K562 (cell line): ENCODE measurements around the gene MCC. TPM values are rescaled to one million over a fixed set of nuclear protein-coding genes. Genes with fewer than 3 reads are reported as not detected.

Experiments used
- EZH2 ChIP-seq: IDR thresholded peaks from 2 replicates; pipeline ENCODE4 v1.6.1; 2012; ENCODE audit warnings: low read depth, mild to moderate bottlenecking, inconsistent platforms, low read length, borderline replicate concordance
- NCOR1 ChIP-seq: fragments of 450-650 bp; IDR thresholded peaks from 2 replicates; pipeline ENCODE4 v1.6.1; 2016; ENCODE audit warnings: mild to moderate bottlenecking, moderate library complexity
- NEUROD1 ChIP-seq: fragments of 150-350 bp; IDR thresholded peaks from 2 replicates; pipeline ENCODE4 v1.6.1; 2014; ENCODE audit warnings: borderline replicate concordance, low read length, low read depth; ENCODE audit not compliant: partially characterized antibody
- NR1H2 ChIP-seq: sonication (generic); formaldehyde crosslinking; IDR thresholded peaks from 2 replicates; pipeline ENCODE4 v1.4.0; 2020; ENCODE audit warnings: mild to moderate bottlenecking, missing genetic modification reagents
- SMC3 ChIP-seq: conservative IDR thresholded peaks from 2 replicates; pipeline ENCODE4 v1.6.1; 2011; ENCODE audit warnings: low read depth, low read length, improper control_type of control experiment; ENCODE audit not compliant: insufficient read depth
- TAF9B ChIP-seq: fragments of 450-650 bp; IDR thresholded peaks from 2 replicates; pipeline ENCODE4 v1.6.1; 2018; ENCODE audit warnings: mild to moderate bottlenecking; ENCODE audit not compliant: partially characterized antibody
- ZFPM2 ChIP-seq: fragments of 250-450 bp; sonication (Bioruptor Pico); IDR thresholded peaks from 2 replicates; pipeline ENCODE4 v1.5.1; 2022; ENCODE audit warnings: mild to moderate bottlenecking
- ZNF143 ChIP-seq: sonication (generic); formaldehyde crosslinking; IDR thresholded peaks from 2 replicates; pipeline ENCODE4 v1.9.0; 2022; ENCODE audit warnings: mild to moderate bottlenecking, missing genetic modification reagents
- ZNF311 ChIP-seq: fragments of 250-450 bp; sonication (Bioruptor Pico); IDR thresholded peaks from 2 replicates; pipeline ENCODE4 v1.4.0; 2020; ENCODE audit warnings: mild to moderate bottlenecking, moderate library complexity
- polyA plus RNA-seq, 8 experiments: library from polyadenylated mRNA; depleted of rRNA in 4 of 8; stranded (reverse) in 5 of 8; unstranded in 3 of 8; fragments of >200 nt; fragmentation: Nextera tagmentation in 2 of 8; fragmentation: Illumina TruSeq in 1 of 8; extraction: Ambion mirVana in 2 of 8; extraction: Trizol in 1 of 8; gene quantifications; 2 replicates each; pipeline versions ENCODE4 v1.2.1 to v1.2.3, GENCODE V29; 2011 to 2014; ENCODE audit warnings: inconsistent platforms in 1 of 8, missing spikeins in 1 of 8
- total RNA-seq, 7 experiments: library from RNA; depleted of rRNA in 6 of 7; stranded (reverse); fragments of >200 nt in 6 of 7; fragmentation: Illumina TruSeq in 2 of 7; extraction: Trizol in 2 of 7; gene quantifications; 2 replicates each; pipeline versions ENCODE4 v1.2.1 to v1.2.3, GENCODE V29; 2011 to 2021; ENCODE audit warnings: low replicate concordance in 1 of 7
- TF ChIP-seq, protein P1 (sequence below): fragments of 150-350 bp; IDR thresholded peaks from 2 replicates; pipeline ENCODE4 v1.6.1; 2014; ENCODE audit warnings: low read depth, mild to moderate bottlenecking, low read length, borderline replicate concordance

MCC gene
- total and polyA plus RNA-seq, 9 of the 15 experiments (the other 6 are each of a cell fraction or from before 2014, with no cell fraction given), result 0.04 to 0.24 (median 0.06) TPM; not detected in 1

DNA sequence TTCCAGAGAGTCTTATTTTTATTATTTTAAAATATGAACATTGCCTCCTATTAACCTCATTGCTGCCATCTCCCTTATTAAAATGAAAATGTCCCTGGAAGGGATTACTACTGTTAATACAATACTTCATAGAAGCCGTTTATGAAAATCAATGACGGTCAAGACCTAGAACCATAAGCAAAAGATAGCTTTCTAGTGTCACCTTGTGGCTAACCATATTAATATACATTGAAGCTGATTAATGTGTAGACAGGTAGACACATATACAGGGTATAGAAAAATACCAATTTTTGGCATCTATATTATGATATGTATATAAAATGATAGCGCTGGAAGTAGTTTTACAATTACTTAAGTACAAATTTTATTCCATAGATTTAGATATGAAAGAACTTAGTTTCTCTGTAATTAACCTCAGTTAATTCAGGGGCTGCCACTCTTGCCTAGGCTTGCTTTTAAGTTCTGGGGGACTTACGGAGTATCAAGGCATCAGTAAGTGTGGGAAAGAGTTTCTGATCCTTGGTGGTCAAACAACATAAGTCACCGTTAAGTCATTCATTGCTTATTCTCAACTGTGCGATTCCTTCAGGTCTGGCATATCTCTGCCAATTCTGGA lies 22.7 kb upstream of the MCC start (continued):
- TF ChIP-seq, protein P1, sequence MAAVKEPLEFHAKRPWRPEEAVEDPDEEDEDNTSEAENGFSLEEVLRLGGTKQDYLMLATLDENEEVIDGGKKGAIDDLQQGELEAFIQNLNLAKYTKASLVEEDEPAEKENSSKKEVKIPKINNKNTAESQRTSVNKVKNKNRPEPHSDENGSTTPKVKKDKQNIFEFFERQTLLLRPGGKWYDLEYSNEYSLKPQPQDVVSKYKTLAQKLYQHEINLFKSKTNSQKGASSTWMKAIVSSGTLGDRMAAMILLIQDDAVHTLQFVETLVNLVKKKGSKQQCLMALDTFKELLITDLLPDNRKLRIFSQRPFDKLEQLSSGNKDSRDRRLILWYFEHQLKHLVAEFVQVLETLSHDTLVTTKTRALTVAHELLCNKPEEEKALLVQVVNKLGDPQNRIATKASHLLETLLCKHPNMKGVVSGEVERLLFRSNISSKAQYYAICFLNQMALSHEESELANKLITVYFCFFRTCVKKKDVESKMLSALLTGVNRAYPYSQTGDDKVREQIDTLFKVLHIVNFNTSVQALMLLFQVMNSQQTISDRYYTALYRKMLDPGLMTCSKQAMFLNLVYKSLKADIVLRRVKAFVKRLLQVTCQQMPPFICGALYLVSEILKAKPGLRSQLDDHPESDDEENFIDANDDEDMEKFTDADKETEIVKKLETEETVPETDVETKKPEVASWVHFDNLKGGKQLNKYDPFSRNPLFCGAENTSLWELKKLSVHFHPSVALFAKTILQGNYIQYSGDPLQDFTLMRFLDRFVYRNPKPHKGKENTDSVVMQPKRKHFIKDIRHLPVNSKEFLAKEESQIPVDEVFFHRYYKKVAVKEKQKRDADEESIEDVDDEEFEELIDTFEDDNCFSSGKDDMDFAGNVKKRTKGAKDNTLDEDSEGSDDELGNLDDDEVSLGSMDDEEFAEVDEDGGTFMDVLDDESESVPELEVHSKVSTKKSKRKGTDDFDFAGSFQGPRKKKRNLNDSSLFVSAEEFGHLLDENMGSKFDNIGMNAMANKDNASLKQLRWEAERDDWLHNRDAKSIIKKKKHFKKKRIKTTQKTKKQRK, result no peak
- no peak for TF ChIP-seq ZNF311 (CRISPR knock-in tag)
- TF ChIP-seq ZNF143 (CRISPR knock-in tag), result no peak
- TF ChIP-seq NR1H2 (CRISPR knock-in tag), result no peak
- TF ChIP-seq TAF9B, result no peak
- TF ChIP-seq SMC3, result peak; percentile 51; the same call in 1 of the 2 replicates
- no peak for TF ChIP-seq NCOR1
- no peak for TF ChIP-seq NEUROD1
- no peak for TF ChIP-seq ZFPM2 (CRISPR knock-in tag)
- TF ChIP-seq EZH2, result no peak
